Keratinocyte (primary cell): ENCODE results near the gene KLF1. TPM values are rescaled to one million over a fixed set of nuclear protein-coding genes. Genes with fewer than 3 reads are reported as not detected.

Source experiments
- DNase-seq: peaks from one replicate; pipeline ENCODE4 v3.0.0-alpha.2; 2011; ENCODE audit warnings: low read depth, missing footprints, low spot score
- FAIRE-seq: peaks from 2 replicates; lab custom pipeline; 2011; peaks lifted over from hg19 to GRCh38; lab: Jason Lieb, UNC
- H2AFZ ChIP-seq: 2 replicates; pipeline ENCODE4 v1.6.0; 2012; ENCODE audit warnings: low read length, control low read depth, inconsistent platforms; ENCODE audit not compliant: control insufficient read depth
- H3K27ac ChIP-seq: 2 replicates; pipeline ENCODE4 v1.5.1; 2011; ENCODE audit warnings: low read length; ENCODE audit not compliant: control insufficient read depth, insufficient read depth
- H3K27me3 ChIP-seq: 3 replicates; pipeline ENCODE4 v1.6.0; 2011; ENCODE audit warnings: low read length; ENCODE audit not compliant: control insufficient read depth, insufficient read depth; ENCODE audit errors: extremely low read depth
- H3K36me3 ChIP-seq, 2 experiments: 2 replicates in 1 of 2; 3 replicates in 1 of 2; pipeline ENCODE4 v1.5.1; 2011; ENCODE audit warnings: low read length in 2 of 2, mild to moderate bottlenecking in 1 of 2; ENCODE audit not compliant: control insufficient read depth in 2 of 2, insufficient read depth in 2 of 2; ENCODE audit errors: extremely low read depth in 1 of 2
- H3K4me1 ChIP-seq: 3 replicates; pipeline ENCODE4 v1.5.1; 2011; ENCODE audit warnings: low read length; ENCODE audit not compliant: control insufficient read depth, insufficient read depth; ENCODE audit errors: extremely low read depth
- H3K4me2 ChIP-seq: 3 replicates; pipeline ENCODE4 v1.6.0; 2011; ENCODE audit warnings: low read depth, low read length; ENCODE audit not compliant: control insufficient read depth, insufficient read depth; ENCODE audit errors: extremely low read depth
- H3K4me3 ChIP-seq, 3 experiments: fragments of 200-600 bp in 1 of 3; sonication (generic) in 1 of 3; 2 replicates in 2 of 3; 3 replicates in 1 of 3; pipeline ENCODE4 v1.5.1; 2011 to 2016; ENCODE audit warnings: low read length in 3 of 3, mild to moderate bottlenecking in 3 of 3, control low read depth in 2 of 3, inconsistent platforms in 1 of 3, low read depth in 1 of 3, mixed read lengths in 1 of 3, mixed run types in 1 of 3, moderate library complexity in 1 of 3; ENCODE audit not compliant: control insufficient read depth in 2 of 3, insufficient read depth in 2 of 3; ENCODE audit errors: extremely low read depth in 1 of 3
- H3K79me2 ChIP-seq: 2 replicates; pipeline ENCODE4 v1.6.0; 2012; ENCODE audit warnings: low read length; ENCODE audit not compliant: control insufficient read depth, insufficient read depth
- H3K9ac ChIP-seq: 3 replicates; pipeline ENCODE4 v1.6.0; 2011; ENCODE audit warnings: low read length; ENCODE audit not compliant: control insufficient read depth, insufficient read depth; ENCODE audit errors: extremely low read depth
- H3K9me1 ChIP-seq: 3 replicates; pipeline ENCODE4 v1.6.0; 2011; ENCODE audit warnings: low read length; ENCODE audit not compliant: control insufficient read depth, insufficient read depth; ENCODE audit errors: extremely low read depth
- H3K9me3 ChIP-seq: 2 replicates; pipeline ENCODE4 v1.5.1; 2012; ENCODE audit warnings: low read depth, low read length; ENCODE audit not compliant: control insufficient read depth
- H4K20me1 ChIP-seq: 3 replicates; pipeline ENCODE4 v1.6.0; 2011; ENCODE audit warnings: low read length; ENCODE audit not compliant: control insufficient read depth, insufficient read depth; ENCODE audit errors: extremely low read depth
- CTCF ChIP-seq, 3 experiments: IDR thresholded peaks in 1 of 3; conservative IDR thresholded peaks in 1 of 3; optimal IDR thresholded peaks in 1 of 3; 2 replicates in 2 of 3; 3 replicates in 1 of 3; pipeline versions ENCODE3 to v1.5.1; 2011; ENCODE audit warnings: low read length in 3 of 3, mild to moderate bottlenecking in 3 of 3, moderate library complexity in 2 of 3, control low read depth in 1 of 3, inconsistent platforms in 1 of 3; ENCODE audit not compliant: insufficient read depth in 2 of 3; ENCODE audit errors: extremely low read depth in 1 of 3
- EZH2 ChIP-seq: IDR thresholded peaks from one replicate; pipeline ENCODE4 v1.6.1; 2012; ENCODE audit warnings: inconsistent platforms, mild to moderate bottlenecking, low read length, moderate library complexity
- dilution Hi-C: fragments of 300-500 bp; cut with MboI; formaldehyde crosslinking; loops from one replicate; pipeline ENCODE4 v1.7.0; 2020; ENCODE audit warnings: low sequenced_read_pairs; ENCODE audit not compliant: extremely low pct_ligation_motif_present
- polyA plus RNA-seq, 5 experiments: library from polyadenylated mRNA; depleted of rRNA in 3 of 5; stranded (reverse) in 3 of 5; stranded (forward) in 1 of 5; unstranded in 1 of 5; fragments of >200 nt; gene quantifications; 1 replicate in 1 of 5; 2 replicates in 3 of 5; 3 replicates in 1 of 5; pipeline versions ENCODE4 v1.2.1 to v1.2.3, GENCODE V29; 2011 to 2012; ENCODE audit warnings: missing spikeins in 2 of 5, low read depth in 1 of 5, low replicate concordance in 1 of 5

The KLF1 gene
- polyA plus RNA-seq, 1 donor (not counting 4 experiments of a cell fraction or from before 2014, with no cell fraction given): not detected

- peaks cover 15% of the 10 kb centered on the region for H3K4me1 ChIP-seq
- no peaks in the 10 kb centered on the region for H3K27me3 ChIP-seq
- no peaks in the 10 kb centered on the region for H3K79me2 ChIP-seq
- H3K9ac ChIP-seq: no peak overlapping the region
- H3K27ac ChIP-seq: no peak overlapping the region
- no peak overlapping the region for H2AFZ ChIP-seq
- H3K4me3 ChIP-seq: no peak overlapping the region
- no peaks in the 10 kb centered on the region for H3K9me3 ChIP-seq
- dilution Hi-C loops: no loop called here
- no peak overlapping the region for H3K4me2 ChIP-seq
- DNase-seq: no peak
- H3K36me3 ChIP-seq: no peaks in the 10 kb centered on the region
- FAIRE-seq: no peak
- no peaks in the 10 kb centered on the region for H3K9me1 ChIP-seq
- TF ChIP-seq CTCF (optimal IDR thresholded peaks at IDR 0.05 in 1 of 3, IDR thresholded peaks at IDR 0.05 in 1 of 3, conservative IDR thresholded peaks at IDR 0.05 in 1 of 3; ENCODE audit: extremely low read depth in 1 of 3, insufficient read depth in 2 of 3, low read length in 3 of 3) (no peak), EZH2 (no peak)
- H4K20me1 ChIP-seq: no peaks in the 10 kb centered on the region
Observed at GRCh38 chr19:12868540-12869112, 18.4 kb downstream of the KLF1 start.

- Histone ChIP-seq H3K27me3 (no peaks in the 10 kb centered on the region), H2AFZ (peak overlapping the region; percentile 52), H3K9ac (no peak overlapping the region), H3K4me2 (peak overlapping the region; percentile 50), H3K4me1 (peaks cover 9% of the 10 kb centered on the region), H3K9me1 (no peaks in the 10 kb centered on the region), H3K4me3 (peak overlapping the region; percentile 2 to 56 (median 52)), H3K27ac (no peak overlapping the region), H3K36me3 (no peaks in the 10 kb centered on the region), H4K20me1 (no peaks in the 10 kb centered on the region), H3K79me2 (no peaks in the 10 kb centered on the region), H3K9me3 (no peaks in the 10 kb centered on the region)
- DNase-seq (no peak), FAIRE-seq (no peak)
- TF ChIP-seq CTCF (optimal IDR thresholded peaks at IDR 0.05 in 1 of 3, IDR thresholded peaks at IDR 0.05 in 1 of 3, conservative IDR thresholded peaks at IDR 0.05 in 1 of 3; ENCODE audit: extremely low read depth in 1 of 3, insufficient read depth in 2 of 3, low read length in 3 of 3) (no peak), EZH2 (no peak)
- dilution Hi-C loops: no loop called here
Observed at GRCh38 chr19:12867120-12868099, 19.6 kb downstream of the KLF1 start.
